Neural cell (in vitro differentiated cells): Measurements from ENCODE around the gene OR5AL1.

ENCODE experiments used
- EZH2 ChIP-seq: fragments of 200-600, 300-800 bp; shearing (Covaris generic), sonication (generic); IDR thresholded peaks from 2 replicates; pipeline ENCODE4 v1.6.1; 2014; ENCODE audit warnings: antibody characterized with exemption, low read length, borderline replicate concordance, mild to moderate bottlenecking; ENCODE audit not compliant: insufficient read depth, poor library complexity, severe bottlenecking
- TF ChIP-seq, protein P1 (sequence below): fragments of 450-650 bp; IDR thresholded peaks from 2 replicates; pipeline ENCODE4 v1.5.1; 2014; ENCODE audit warnings: antibody characterized with exemption, mild to moderate bottlenecking, moderate library complexity; ENCODE audit not compliant: poor library complexity, severe bottlenecking
- TF ChIP-seq, protein P2 (sequence below): IDR thresholded peaks from 2 replicates; pipeline ENCODE4 v1.6.1; 2012; ENCODE audit warnings: borderline replicate concordance

DNA sequence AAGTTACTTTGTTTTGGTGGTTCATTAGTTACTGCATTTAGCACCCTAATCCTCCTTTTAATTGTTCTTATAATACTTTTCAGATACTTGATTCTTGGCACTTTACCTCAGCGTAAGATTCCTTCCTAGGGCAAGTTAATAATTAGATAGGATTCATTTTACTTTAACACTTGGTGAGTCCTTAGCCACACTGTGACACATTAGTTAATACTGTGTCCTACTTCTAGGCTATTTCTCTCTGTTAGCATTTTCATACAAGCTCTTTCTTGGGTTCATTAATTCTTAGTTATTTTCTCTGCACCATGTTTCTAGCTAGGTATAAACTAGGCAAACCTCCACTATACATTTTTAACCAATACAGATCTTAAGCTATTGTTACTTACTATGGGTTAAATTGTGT lies 44.6 kb downstream of the OR5AL1 start:
- no peak for TF ChIP-seq EZH2
- TF ChIP-seq, protein P1, sequence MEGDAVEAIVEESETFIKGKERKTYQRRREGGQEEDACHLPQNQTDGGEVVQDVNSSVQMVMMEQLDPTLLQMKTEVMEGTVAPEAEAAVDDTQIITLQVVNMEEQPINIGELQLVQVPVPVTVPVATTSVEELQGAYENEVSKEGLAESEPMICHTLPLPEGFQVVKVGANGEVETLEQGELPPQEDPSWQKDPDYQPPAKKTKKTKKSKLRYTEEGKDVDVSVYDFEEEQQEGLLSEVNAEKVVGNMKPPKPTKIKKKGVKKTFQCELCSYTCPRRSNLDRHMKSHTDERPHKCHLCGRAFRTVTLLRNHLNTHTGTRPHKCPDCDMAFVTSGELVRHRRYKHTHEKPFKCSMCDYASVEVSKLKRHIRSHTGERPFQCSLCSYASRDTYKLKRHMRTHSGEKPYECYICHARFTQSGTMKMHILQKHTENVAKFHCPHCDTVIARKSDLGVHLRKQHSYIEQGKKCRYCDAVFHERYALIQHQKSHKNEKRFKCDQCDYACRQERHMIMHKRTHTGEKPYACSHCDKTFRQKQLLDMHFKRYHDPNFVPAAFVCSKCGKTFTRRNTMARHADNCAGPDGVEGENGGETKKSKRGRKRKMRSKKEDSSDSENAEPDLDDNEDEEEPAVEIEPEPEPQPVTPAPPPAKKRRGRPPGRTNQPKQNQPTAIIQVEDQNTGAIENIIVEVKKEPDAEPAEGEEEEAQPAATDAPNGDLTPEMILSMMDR: no peak
- TF ChIP-seq, protein P2, sequence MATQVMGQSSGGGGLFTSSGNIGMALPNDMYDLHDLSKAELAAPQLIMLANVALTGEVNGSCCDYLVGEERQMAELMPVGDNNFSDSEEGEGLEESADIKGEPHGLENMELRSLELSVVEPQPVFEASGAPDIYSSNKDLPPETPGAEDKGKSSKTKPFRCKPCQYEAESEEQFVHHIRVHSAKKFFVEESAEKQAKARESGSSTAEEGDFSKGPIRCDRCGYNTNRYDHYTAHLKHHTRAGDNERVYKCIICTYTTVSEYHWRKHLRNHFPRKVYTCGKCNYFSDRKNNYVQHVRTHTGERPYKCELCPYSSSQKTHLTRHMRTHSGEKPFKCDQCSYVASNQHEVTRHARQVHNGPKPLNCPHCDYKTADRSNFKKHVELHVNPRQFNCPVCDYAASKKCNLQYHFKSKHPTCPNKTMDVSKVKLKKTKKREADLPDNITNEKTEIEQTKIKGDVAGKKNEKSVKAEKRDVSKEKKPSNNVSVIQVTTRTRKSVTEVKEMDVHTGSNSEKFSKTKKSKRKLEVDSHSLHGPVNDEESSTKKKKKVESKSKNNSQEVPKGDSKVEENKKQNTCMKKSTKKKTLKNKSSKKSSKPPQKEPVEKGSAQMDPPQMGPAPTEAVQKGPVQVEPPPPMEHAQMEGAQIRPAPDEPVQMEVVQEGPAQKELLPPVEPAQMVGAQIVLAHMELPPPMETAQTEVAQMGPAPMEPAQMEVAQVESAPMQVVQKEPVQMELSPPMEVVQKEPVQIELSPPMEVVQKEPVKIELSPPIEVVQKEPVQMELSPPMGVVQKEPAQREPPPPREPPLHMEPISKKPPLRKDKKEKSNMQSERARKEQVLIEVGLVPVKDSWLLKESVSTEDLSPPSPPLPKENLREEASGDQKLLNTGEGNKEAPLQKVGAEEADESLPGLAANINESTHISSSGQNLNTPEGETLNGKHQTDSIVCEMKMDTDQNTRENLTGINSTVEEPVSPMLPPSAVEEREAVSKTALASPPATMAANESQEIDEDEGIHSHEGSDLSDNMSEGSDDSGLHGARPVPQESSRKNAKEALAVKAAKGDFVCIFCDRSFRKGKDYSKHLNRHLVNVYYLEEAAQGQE: no peak
